GM23338 (cell line): ENCODE data around the gene CTCFL. TPM values are rescaled to one million over a fixed set of nuclear protein-coding genes. Genes with fewer than 3 reads are reported as not detected.

ENCODE experiments used
- ATAC-seq: fragments of 200-7000 bp; cut with Tn5 transposase; 3 replicates; pipeline ENCODE4 v1.9.1; 2020
- DNase-seq: peaks from one replicate; pipeline ENCODE4 v3.0.0-alpha.2; 2015; ENCODE audit warnings: low spot score
- H2AFZ ChIP-seq: fragments of 200-600 bp; sonication (generic); 2 replicates; pipeline ENCODE4 v1.8.0; 2016; ENCODE audit warnings: antibody characterized with exemption, mild to moderate bottlenecking, moderate library complexity
- H3F3A ChIP-seq: fragments of 200-600 bp; sonication (generic); replicated peaks from 2 replicates; pipeline ENCODE4 v1.8.0; 2017; ENCODE audit warnings: antibody characterized with exemption, mixed run types, low read depth
- H3K27ac ChIP-seq: fragments of 200-600 bp; sonication (generic); 2 replicates; pipeline ENCODE4 v1.6.1; 2016; ENCODE audit warnings: low read depth
- H3K27me3 ChIP-seq: fragments of 200-600 bp; sonication (generic); 2 replicates; pipeline ENCODE4 v1.8.0; 2016; ENCODE audit warnings: mild to moderate bottlenecking, mixed run types, moderate library complexity; ENCODE audit not compliant: insufficient read depth
- H3K36me3 ChIP-seq: fragments of 200-600 bp; sonication (generic); 2 replicates; pipeline ENCODE4 v1.8.0; 2016; ENCODE audit warnings: mild to moderate bottlenecking; ENCODE audit not compliant: insufficient read depth
- H3K4me1 ChIP-seq: fragments of 200-600 bp; sonication (generic); 2 replicates; pipeline ENCODE4 v1.8.0; 2016; ENCODE audit warnings: mild to moderate bottlenecking, moderate library complexity; ENCODE audit not compliant: insufficient read depth
- H3K4me2 ChIP-seq: fragments of 200-600 bp; sonication (generic); 2 replicates; pipeline ENCODE4 v1.7.1; 2017; ENCODE audit warnings: mixed run types
- H3K4me3 ChIP-seq: fragments of 200-600 bp; sonication (generic); 2 replicates; pipeline ENCODE4 v1.6.1; 2016; ENCODE audit warnings: mixed run types
- H3K79me2 ChIP-seq: fragments of 200-600 bp; sonication (generic); replicated peaks from 2 replicates; pipeline ENCODE4 v1.8.0; 2017; ENCODE audit warnings: mild to moderate bottlenecking; ENCODE audit not compliant: insufficient read depth
- H3K9me2 ChIP-seq: fragments of 200-600 bp; sonication (generic); 2 replicates; pipeline ENCODE4 v1.8.0; 2017; ENCODE audit not compliant: insufficient read depth
- H4K20me1 ChIP-seq: fragments of 200-600 bp; sonication (generic); replicated peaks from 2 replicates; pipeline ENCODE4 v1.8.0; 2017; ENCODE audit warnings: mild to moderate bottlenecking; ENCODE audit not compliant: insufficient read depth
- H3K27ac Mint-ChIP-seq: 2 replicates; pipeline ENCODE4 v1.8.0; 2020; ENCODE audit warnings: inconsistent platforms, mild to moderate bottlenecking, moderate library complexity, mixed read lengths
- H3K27me3 Mint-ChIP-seq: 3 replicates; pipeline ENCODE4 v1.8.0; 2022; ENCODE audit warnings: low read depth, mild to moderate bottlenecking, moderate library complexity, mixed read lengths, inconsistent platforms; ENCODE audit not compliant: insufficient read depth, poor library complexity
- H3K36me3 Mint-ChIP-seq: 3 replicates; pipeline ENCODE4 v1.8.0; 2021; ENCODE audit warnings: low read depth, mild to moderate bottlenecking, inconsistent platforms, moderate library complexity, mixed read lengths
- H3K4me1 Mint-ChIP-seq: 3 replicates; pipeline ENCODE4 v1.8.0; 2020; ENCODE audit warnings: mild to moderate bottlenecking, inconsistent platforms, mixed read lengths
- H3K4me3 Mint-ChIP-seq: 3 replicates; pipeline ENCODE4 v1.8.0; 2021; ENCODE audit warnings: moderate library complexity, mild to moderate bottlenecking, inconsistent platforms, mixed read lengths
- H3K9me3 Mint-ChIP-seq: 3 replicates; pipeline ENCODE4 v1.8.0; 2020; ENCODE audit warnings: moderate library complexity, mild to moderate bottlenecking, inconsistent platforms, mixed read lengths
- CTCF ChIP-seq, 2 experiments: fragments of 200-600 bp in 1 of 2; sonication (generic) in 1 of 2; conservative IDR thresholded peaks; 2 replicates each; pipeline versions ENCODE4 v1.5.1 to v1.6.1; 2016 to 2017; ENCODE audit warnings: antibody characterized with exemption in 2 of 2, low read depth in 2 of 2, mild to moderate bottlenecking in 2 of 2, moderate library complexity in 1 of 2
- EZH2 ChIP-seq: fragments of 200-600 bp; sonication (generic); IDR thresholded peaks from one replicate; pipeline ENCODE4 v1.8.0; 2017; ENCODE audit warnings: antibody characterized with exemption, mild to moderate bottlenecking, low read depth; ENCODE audit not compliant: unreplicated experiment
- EZH2phosphoT487 ChIP-seq: fragments of 200-600 bp; sonication (generic); IDR thresholded peaks from one replicate; pipeline ENCODE4 v1.8.1; 2018; ENCODE audit warnings: antibody characterized with exemption; ENCODE audit not compliant: unreplicated experiment
- JUNB ChIP-seq: IDR thresholded peaks from one replicate; pipeline ENCODE4 v1.6.1; 2016; ENCODE audit warnings: antibody characterized with exemption; ENCODE audit not compliant: unreplicated experiment
- NANOG ChIP-seq: IDR thresholded peaks from 2 replicates; pipeline ENCODE4 v1.6.1; 2016; ENCODE audit warnings: antibody characterized with exemption, borderline replicate concordance
- POLR2AphosphoS5 ChIP-seq: IDR thresholded peaks from 2 replicates; pipeline ENCODE4 v1.6.1; 2016; ENCODE audit warnings: antibody characterized with exemption, low read depth
- ZNF331 ChIP-seq: fragments of 250-450 bp; sonication (Bioruptor Pico); IDR thresholded peaks from 2 replicates; pipeline ENCODE4 v1.5.0; 2020; ENCODE audit warnings: low read depth, mild to moderate bottlenecking, moderate library complexity
- ZNF462 ChIP-seq: fragments of 250-450 bp; sonication (Bioruptor Pico); IDR thresholded peaks from 2 replicates; pipeline ENCODE4 v1.5.0; 2020; ENCODE audit warnings: mild to moderate bottlenecking, moderate library complexity
- polyA plus RNA-seq: library from polyadenylated mRNA; unstranded; fragments of >200 nt; fragmentation: Nextera tagmentation; extraction: Ambion mirVana; gene quantifications from 2 replicates; pipeline ENCODE4 v1.2.1, GENCODE V29; 2016
- total RNA-seq: library from RNA; depleted of rRNA; stranded (reverse); fragments of >200 nt; shearing (Covaris generic); gene quantifications from 2 replicates; pipeline ENCODE4 v1.2.3, GENCODE V29; 2014

The CTCFL gene
- total and polyA plus RNA-seq, 2 experiments from 2014 or later, result 0.55 to 1.4 TPM

GRCh38 chr20:57529810-57530209, 4.9 kb upstream of the CTCFL start:
- peaks cover 2% of the 10 kb centered on the region for H3K27me3 Mint-ChIP-seq
- no peaks in the 10 kb centered on the region for H3K4me1 Mint-ChIP-seq
- TF ChIP-seq ZNF462 (CRISPR knock-in tag) (no peak), JUNB (no peak), POLR2AphosphoS5 (no peak), EZH2phosphoT487 (no peak), EZH2 (no peak), ZNF331 (no peak), CTCF (conservative IDR thresholded peaks at IDR 0.05; ENCODE audit: low read depth in 2 of 2) (no peak), NANOG (no peak)

More at GRCh38 chr20:57529810-57530209, 4.9 kb upstream of the CTCFL start:
- no peaks in the 10 kb centered on the region for H4K20me1 ChIP-seq
- Mint-ChIP-seq H3K36me3 (no peaks in the 10 kb centered on the region; the same call in 2 of the 3 replicates), H3K9me3 (peaks cover 19% of the 10 kb centered on the region), H3K4me3 (no peak overlapping the region), H3K27ac (no peak overlapping the region)
- H2AFZ ChIP-seq, result no peak overlapping the region
- no peak overlapping the region for H3K4me2 ChIP-seq
- no peak overlapping the region for H3K4me3 ChIP-seq
- no peak overlapping the region for H3K27ac ChIP-seq
- DNase-seq, result no peak
- no peaks in the 10 kb centered on the region for H3K36me3 ChIP-seq
- no peak for ATAC-seq
- no peaks in the 10 kb centered on the region for H3K27me3 ChIP-seq
- no peaks in the 10 kb centered on the region for H3K79me2 ChIP-seq
- H3K4me1 ChIP-seq, result no peaks in the 10 kb centered on the region
- no peaks in the 10 kb centered on the region for H3F3A ChIP-seq
- no peaks in the 10 kb centered on the region for H3K9me2 ChIP-seq
